WI38 (cell line): ENCODE data around the gene SYNE4.
"Not testable (repeated sequence)": the region's sequence is repeated elsewhere in the genome, so short reads cannot be mapped to it uniquely, and the experiment has no call there.

ENCODE experiments used
- H3K4me3 ChIP-seq: 2 replicates; pipeline ENCODE4 v1.5.1; 2011; ENCODE audit warnings: low read depth, mild to moderate bottlenecking, control low read depth, low read length
- TF ChIP-seq, protein P1 (sequence below): IDR thresholded peaks from 2 replicates; pipeline ENCODE4 v1.5.1; 2012; ENCODE audit warnings: low read depth, mild to moderate bottlenecking, control low read depth, low read length

The SYNE4 gene

DNA sequence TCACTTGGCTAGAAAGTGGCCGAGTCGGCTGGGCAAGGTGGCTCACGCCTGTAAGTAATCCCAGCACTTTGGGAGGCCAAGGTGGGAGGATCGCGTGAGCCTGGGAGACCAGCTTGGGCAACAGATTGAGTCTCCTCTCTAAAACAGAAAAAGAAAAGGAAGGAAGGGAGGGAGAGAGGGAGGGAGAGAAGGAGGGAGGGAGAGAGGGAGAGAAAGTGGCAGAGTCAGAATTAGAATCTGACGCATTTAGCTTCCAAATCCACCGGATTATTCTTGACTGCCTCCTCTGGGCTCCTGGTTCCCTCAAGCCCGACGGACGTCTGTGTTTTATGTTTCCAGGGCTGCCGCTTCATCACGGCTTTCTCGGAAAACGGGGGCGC lies 50.0 kb downstream of the SYNE4 start:
- TF ChIP-seq, protein P1, sequence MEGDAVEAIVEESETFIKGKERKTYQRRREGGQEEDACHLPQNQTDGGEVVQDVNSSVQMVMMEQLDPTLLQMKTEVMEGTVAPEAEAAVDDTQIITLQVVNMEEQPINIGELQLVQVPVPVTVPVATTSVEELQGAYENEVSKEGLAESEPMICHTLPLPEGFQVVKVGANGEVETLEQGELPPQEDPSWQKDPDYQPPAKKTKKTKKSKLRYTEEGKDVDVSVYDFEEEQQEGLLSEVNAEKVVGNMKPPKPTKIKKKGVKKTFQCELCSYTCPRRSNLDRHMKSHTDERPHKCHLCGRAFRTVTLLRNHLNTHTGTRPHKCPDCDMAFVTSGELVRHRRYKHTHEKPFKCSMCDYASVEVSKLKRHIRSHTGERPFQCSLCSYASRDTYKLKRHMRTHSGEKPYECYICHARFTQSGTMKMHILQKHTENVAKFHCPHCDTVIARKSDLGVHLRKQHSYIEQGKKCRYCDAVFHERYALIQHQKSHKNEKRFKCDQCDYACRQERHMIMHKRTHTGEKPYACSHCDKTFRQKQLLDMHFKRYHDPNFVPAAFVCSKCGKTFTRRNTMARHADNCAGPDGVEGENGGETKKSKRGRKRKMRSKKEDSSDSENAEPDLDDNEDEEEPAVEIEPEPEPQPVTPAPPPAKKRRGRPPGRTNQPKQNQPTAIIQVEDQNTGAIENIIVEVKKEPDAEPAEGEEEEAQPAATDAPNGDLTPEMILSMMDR: no peak
- H3K4me3 ChIP-seq: no peak overlapping the region

DNA sequence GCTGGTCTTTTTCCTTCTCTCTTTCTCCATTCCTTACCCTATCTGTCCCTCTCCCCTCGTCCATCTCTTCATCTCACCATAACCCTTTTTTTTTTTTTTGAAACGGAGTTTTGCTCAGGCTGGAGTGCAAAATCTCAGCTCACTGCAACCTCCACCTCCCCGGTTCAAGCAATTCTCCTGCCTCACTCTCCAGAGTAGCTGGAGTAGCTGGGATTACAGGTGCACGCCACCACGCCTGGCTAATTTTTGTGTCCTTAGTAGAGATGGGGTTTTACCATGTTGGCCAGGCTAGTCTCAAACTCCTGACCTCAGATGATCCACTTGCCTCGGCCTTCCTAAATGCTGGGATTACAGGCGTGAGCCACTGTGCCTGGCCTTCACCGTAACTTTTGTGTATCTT lies 51.2 kb downstream of the SYNE4 start:
- H3K4me3 ChIP-seq: not testable (repeated sequence)

DNA sequence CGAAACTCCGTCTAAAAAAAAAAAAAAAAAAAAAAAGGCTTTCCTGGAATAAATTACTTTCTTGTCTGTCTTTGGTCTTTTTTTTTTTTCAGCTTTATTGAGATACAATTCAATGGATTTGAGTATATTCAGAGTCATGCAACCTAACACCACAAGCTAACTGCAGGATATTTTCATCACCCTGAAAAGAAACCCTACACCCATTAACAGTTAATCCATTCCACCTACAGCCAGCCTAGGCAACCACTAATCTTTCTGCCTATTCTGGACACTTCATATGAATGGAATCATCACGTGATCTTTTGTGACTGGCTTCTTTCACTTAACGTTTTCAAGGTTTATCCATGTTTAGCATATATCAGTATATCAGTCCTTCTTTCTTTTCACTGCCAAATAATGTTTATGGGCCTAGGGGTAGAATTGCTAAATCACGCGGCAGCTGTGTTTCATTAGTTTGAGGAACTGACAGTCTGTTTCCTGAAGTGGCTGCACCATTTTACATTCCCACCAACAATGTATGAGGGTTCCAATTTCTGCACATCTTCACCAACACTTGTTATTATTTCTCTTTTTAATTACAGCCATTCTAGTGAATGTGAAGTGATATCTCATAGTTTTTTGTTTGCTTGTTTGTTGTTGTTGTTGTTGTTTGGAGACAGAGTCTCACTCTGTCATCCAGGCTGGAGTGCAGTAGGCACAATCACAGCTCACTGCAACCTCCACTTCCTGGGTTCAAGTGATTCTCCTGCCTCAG lies 52.6 kb downstream of the SYNE4 start:
- TF ChIP-seq, protein P1: no peak
- H3K4me3 ChIP-seq: no peak overlapping the region
